ENCODE measurements around the gene LMO2.

Gene LMO2

DNA sequence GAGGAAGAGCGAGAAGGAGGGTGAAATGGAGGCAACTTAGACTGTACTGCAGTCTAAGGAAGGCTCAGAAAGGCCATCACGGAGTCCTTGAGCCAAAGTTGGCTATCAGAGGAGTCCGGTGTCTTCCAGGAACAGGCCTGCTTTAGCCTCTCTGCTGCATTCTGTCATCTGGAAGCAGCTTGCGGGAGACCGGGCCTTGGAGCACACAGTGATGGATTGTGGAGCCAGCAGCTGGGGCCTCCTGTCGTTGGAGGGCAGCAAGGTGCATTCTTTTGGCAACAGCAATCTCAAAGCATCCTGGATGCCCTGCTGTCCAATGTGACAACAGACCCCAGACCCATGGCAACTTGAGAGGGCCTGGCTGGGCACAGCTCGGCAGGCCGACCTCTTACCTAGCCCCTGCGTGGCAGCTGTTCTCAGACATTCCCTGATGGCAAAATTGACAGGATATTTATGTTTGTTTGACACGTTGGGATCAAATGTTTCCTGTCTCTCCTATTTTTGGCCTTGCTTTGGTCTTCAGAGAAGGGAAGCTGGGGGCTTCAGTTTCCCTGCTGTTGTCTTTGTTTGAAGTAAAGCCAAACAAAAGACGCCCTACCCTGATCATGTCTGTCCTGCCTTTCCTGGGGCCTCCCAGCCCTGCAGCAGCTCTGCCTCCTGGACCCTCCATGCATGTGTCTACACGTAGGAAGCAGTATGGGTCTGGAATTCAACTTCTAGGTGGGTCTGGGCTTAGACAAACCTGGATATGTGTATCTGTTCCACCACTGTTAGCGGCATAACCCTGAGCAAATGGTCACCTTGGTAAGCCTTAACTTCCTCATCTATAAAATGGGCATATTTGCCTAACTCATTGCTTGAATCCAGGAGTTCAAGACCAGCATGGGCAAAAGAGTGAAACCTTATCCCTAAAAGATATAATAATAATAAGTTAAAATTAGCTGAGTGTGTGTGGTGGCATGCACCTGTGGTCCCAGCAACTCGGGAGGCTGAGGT lies 43.9 kb upstream of the LMO2 start:
- Histone ChIP-seq H4K20me1 (ENCODE audit: low read depth, low read length) (no peaks in the 10 kb centered on the region), H3K9me3 (ENCODE audit: insufficient read depth, low read length) (no peaks in the 10 kb centered on the region), H3K4me2 (ENCODE audit: low read depth, low read length, poor library complexity, severe bottlenecking) (no peak overlapping the region), H3K36me3 (ENCODE audit: low read length) (no peaks in the 10 kb centered on the region), H3K27ac (ENCODE audit: low read depth, low read length) (no peak overlapping the region), H3K27me3 (ENCODE audit: low read length) (no peaks in the 10 kb centered on the region), H3K79me2 (ENCODE audit: insufficient read depth, low read length) (no peaks in the 10 kb centered on the region), H3K9ac (ENCODE audit: low read length) (no peak overlapping the region), H3K4me3 (ENCODE audit: insufficient read depth, low read length, poor library complexity, severe bottlenecking) (no peak overlapping the region), H3F3A (ENCODE audit: insufficient read depth) (no peaks in the 10 kb centered on the region), H2AFZ (ENCODE audit: low read depth, low read length, severe bottlenecking) (no peak overlapping the region), H3K9me2 (replicated peaks; ENCODE audit: insufficient read depth, low read length) (no peaks in the 10 kb centered on the region)
- TF ChIP-seq, protein P1, sequence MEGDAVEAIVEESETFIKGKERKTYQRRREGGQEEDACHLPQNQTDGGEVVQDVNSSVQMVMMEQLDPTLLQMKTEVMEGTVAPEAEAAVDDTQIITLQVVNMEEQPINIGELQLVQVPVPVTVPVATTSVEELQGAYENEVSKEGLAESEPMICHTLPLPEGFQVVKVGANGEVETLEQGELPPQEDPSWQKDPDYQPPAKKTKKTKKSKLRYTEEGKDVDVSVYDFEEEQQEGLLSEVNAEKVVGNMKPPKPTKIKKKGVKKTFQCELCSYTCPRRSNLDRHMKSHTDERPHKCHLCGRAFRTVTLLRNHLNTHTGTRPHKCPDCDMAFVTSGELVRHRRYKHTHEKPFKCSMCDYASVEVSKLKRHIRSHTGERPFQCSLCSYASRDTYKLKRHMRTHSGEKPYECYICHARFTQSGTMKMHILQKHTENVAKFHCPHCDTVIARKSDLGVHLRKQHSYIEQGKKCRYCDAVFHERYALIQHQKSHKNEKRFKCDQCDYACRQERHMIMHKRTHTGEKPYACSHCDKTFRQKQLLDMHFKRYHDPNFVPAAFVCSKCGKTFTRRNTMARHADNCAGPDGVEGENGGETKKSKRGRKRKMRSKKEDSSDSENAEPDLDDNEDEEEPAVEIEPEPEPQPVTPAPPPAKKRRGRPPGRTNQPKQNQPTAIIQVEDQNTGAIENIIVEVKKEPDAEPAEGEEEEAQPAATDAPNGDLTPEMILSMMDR (IDR thresholded peaks at IDR 0.05; ENCODE audit: insufficient read depth, low read length, poor library complexity, severe bottlenecking) = no peak
- TF ChIP-seq EZH2phosphoT487 (conservative IDR thresholded peaks at IDR 0.05; ENCODE audit: low read length) = no peak

DNA sequence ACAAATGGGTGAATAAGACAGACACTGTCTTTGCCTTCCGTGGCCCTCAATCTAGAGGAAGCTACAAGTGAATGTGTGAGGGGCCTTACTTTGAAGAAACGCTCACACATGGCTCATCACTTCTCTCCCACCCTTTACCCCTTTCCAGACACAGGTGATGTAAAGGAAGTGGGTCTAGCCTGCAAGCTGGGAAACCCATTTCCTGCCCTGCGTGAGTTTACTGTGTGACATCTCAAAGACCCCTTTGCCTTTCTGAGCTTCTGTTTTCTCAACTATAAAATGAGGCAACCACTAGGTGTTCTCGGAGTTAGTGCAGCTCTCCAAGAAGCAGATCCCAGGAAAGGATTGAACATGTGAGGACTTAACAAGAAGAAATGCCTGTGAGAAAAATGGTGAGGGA lies 43.1 kb upstream of the LMO2 start:
- H2AFZ ChIP-seq (ENCODE audit: low read depth, low read length, severe bottlenecking) = no peak overlapping the region
- no peak overlapping the region for H3K9ac ChIP-seq (ENCODE audit: low read length)
- no peaks in the 10 kb centered on the region for H3K79me2 ChIP-seq (ENCODE audit: insufficient read depth, low read length)
- H3K36me3 ChIP-seq (ENCODE audit: low read length) = no peaks in the 10 kb centered on the region
- no peaks in the 10 kb centered on the region for H3K9me3 ChIP-seq (ENCODE audit: insufficient read depth, low read length)
- no peak overlapping the region for H3K4me3 ChIP-seq (ENCODE audit: insufficient read depth, low read length, poor library complexity, severe bottlenecking)
- no peaks in the 10 kb centered on the region for H3K9me2 ChIP-seq (replicated peaks; ENCODE audit: insufficient read depth, low read length)
- no peaks in the 10 kb centered on the region for H4K20me1 ChIP-seq (ENCODE audit: low read depth, low read length)
- H3K27me3 ChIP-seq (ENCODE audit: low read length) = no peaks in the 10 kb centered on the region
- no peak overlapping the region for H3K27ac ChIP-seq (ENCODE audit: low read depth, low read length)
- H3K4me2 ChIP-seq (ENCODE audit: low read depth, low read length, poor library complexity, severe bottlenecking) = no peak overlapping the region
- TF ChIP-seq, protein P1 (IDR thresholded peaks at IDR 0.05; ENCODE audit: insufficient read depth, low read length, poor library complexity, severe bottlenecking) = no peak
- no peak for TF ChIP-seq EZH2phosphoT487 (conservative IDR thresholded peaks at IDR 0.05; ENCODE audit: low read length)
- H3F3A ChIP-seq (ENCODE audit: insufficient read depth) = no peaks in the 10 kb centered on the region

DNA sequence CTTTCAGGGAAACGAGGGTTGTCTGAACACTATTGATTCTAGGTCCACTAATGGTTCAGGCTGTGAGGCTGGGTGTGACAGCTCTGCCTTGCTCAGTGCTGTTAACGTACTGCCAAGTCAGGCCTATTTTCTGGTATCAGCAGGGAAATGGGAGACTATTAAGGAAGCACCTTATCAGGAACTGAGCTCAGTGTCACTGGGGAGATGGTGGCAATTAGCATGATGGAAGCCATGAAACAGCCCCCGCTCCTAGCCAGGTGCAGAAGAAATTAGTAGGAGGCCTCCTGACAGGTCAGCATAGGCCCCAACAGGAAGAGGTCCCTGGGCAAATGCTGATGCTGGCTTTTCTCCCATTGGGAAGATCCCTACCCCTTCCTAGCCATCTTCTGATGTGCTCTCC lies 42.6 kb upstream of the LMO2 start:
- no peaks in the 10 kb centered on the region for H3K36me3 ChIP-seq (ENCODE audit: low read length)
- no peaks in the 10 kb centered on the region for H3K79me2 ChIP-seq (ENCODE audit: insufficient read depth, low read length)
- H4K20me1 ChIP-seq (ENCODE audit: low read depth, low read length) = no peaks in the 10 kb centered on the region
- H3K4me3 ChIP-seq (ENCODE audit: insufficient read depth, low read length, poor library complexity, severe bottlenecking) = no peak overlapping the region
- TF ChIP-seq EZH2phosphoT487 (conservative IDR thresholded peaks at IDR 0.05; ENCODE audit: low read length) = no peak
- TF ChIP-seq, protein P1 (IDR thresholded peaks at IDR 0.05; ENCODE audit: insufficient read depth, low read length, poor library complexity, severe bottlenecking) = no peak
- H3K9me3 ChIP-seq (ENCODE audit: insufficient read depth, low read length) = no peaks in the 10 kb centered on the region
- no peak overlapping the region for H3K4me2 ChIP-seq (ENCODE audit: low read depth, low read length, poor library complexity, severe bottlenecking)
- no peak overlapping the region for H3K27ac ChIP-seq (ENCODE audit: low read depth, low read length)
- H3K9ac ChIP-seq (ENCODE audit: low read length) = no peak overlapping the region
- no peaks in the 10 kb centered on the region for H3F3A ChIP-seq (ENCODE audit: insufficient read depth)
- H3K27me3 ChIP-seq (ENCODE audit: low read length) = no peaks in the 10 kb centered on the region
- H2AFZ ChIP-seq (ENCODE audit: low read depth, low read length, severe bottlenecking) = no peak overlapping the region
- no peaks in the 10 kb centered on the region for H3K9me2 ChIP-seq (replicated peaks; ENCODE audit: insufficient read depth, low read length)
